Ascending aorta (tissue), 2 donors: ENCODE results near the gene EHMT1. TPM values are rescaled to one million over a fixed set of nuclear protein-coding genes. Genes with fewer than 3 reads are reported as not detected.
"Not testable (repeated sequence)": the region's sequence is repeated elsewhere in the genome, so short reads cannot be mapped to it uniquely, and the experiment has no call there.

ENCODE experiments used
- DNase-seq, 2 donors: peaks; one replicate each; pipeline ENCODE4 v3.0.0-alpha.2; 2019; ENCODE audit warnings: low spot score in 2 of 2
- H3K27ac ChIP-seq, 2 donors: fragments of 200-600 bp; sonication (generic); one replicate each; pipeline ENCODE4 v1.5.1; 2016 to 2017; ENCODE audit warnings: mild to moderate bottlenecking in 1 of 2
- H3K27me3 ChIP-seq: fragments of 200-600 bp; sonication (generic); one replicate; pipeline ENCODE4 v1.5.1; 2017
- H3K36me3 ChIP-seq, 2 donors: fragments of 200-600 bp; sonication (generic); one replicate each; pipeline ENCODE4 v1.5.1; 2016
- H3K4me1 ChIP-seq, 2 donors: fragments of 200-600 bp; sonication (generic); one replicate each; pipeline ENCODE4 v1.5.1; 2016 to 2017; ENCODE audit warnings: mild to moderate bottlenecking in 1 of 2
- H3K4me3 ChIP-seq, 2 donors: fragments of 200-600 bp; sonication (generic); one replicate each; pipeline ENCODE4 v1.5.1; 2016 to 2017; ENCODE audit warnings: mild to moderate bottlenecking in 1 of 2
- H3K9me3 ChIP-seq, 2 donors: fragments of 200-600 bp; sonication (generic); one replicate each; pipeline ENCODE4 v1.5.1; 2016
- intact Hi-C: fragments of 100-400 bp; cut with DNase I; formaldehyde crosslinking; loops from one replicate; pipeline ENCODE4 v1.15.1; 2023
- total RNA-seq: library from RNA; depleted of rRNA; stranded (reverse); fragments of >200 nt; gene quantifications from one replicate; pipeline ENCODE4 v1.1.0, GENCODE V29; 2016
- TF ChIP-seq, protein P1 (sequence below), 3 experiments: fragments of 200-600 bp in 2 of 3; fragments of 450-650 bp in 1 of 3; sonication (generic) in 2 of 3; IDR thresholded peaks; one replicate each; pipeline ENCODE4 v1.5.1; 2016 to 2019; ENCODE audit warnings: antibody characterized with exemption in 3 of 3, mild to moderate bottlenecking in 1 of 3, moderate library complexity in 1 of 3

Gene EHMT1
- total RNA-seq, 1 donor from 2014 or later: 49.9 TPM

DNA sequence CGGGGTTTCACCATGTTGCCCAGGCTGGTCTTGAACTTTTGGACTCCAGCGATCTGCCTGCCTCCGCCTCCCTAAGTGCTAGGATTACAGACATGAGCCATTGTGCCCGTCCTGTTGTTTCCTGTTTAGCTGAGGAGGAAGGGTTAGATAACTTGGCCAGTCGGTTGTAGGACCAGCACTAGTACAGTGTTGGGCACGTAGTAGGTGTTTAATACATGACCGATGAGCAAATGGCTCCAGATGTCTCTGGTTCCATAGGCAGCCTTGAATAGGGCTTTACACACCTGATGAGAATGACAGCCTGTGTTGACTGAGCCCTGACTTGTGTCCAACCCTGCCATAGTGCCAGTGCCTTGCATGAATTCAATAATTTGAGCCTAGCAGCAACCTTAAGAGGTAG is 1.8 kb downstream of the EHMT1 start:
- Histone ChIP-seq H3K27me3 (no peaks in the 10 kb centered on the region), H3K9me3 (no peaks in the 10 kb centered on the region), H3K36me3 (peaks cover 2 to 3% of the 10 kb centered on the region in 2 donors), H3K27ac (no peak overlapping the region), H3K4me1 (peaks cover 7 to 28% of the 10 kb centered on the region in 2 donors), H3K4me3 (peak overlapping the region; percentile 71 to 80)
- TF ChIP-seq, protein P1, sequence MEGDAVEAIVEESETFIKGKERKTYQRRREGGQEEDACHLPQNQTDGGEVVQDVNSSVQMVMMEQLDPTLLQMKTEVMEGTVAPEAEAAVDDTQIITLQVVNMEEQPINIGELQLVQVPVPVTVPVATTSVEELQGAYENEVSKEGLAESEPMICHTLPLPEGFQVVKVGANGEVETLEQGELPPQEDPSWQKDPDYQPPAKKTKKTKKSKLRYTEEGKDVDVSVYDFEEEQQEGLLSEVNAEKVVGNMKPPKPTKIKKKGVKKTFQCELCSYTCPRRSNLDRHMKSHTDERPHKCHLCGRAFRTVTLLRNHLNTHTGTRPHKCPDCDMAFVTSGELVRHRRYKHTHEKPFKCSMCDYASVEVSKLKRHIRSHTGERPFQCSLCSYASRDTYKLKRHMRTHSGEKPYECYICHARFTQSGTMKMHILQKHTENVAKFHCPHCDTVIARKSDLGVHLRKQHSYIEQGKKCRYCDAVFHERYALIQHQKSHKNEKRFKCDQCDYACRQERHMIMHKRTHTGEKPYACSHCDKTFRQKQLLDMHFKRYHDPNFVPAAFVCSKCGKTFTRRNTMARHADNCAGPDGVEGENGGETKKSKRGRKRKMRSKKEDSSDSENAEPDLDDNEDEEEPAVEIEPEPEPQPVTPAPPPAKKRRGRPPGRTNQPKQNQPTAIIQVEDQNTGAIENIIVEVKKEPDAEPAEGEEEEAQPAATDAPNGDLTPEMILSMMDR (IDR thresholded peaks at IDR 0.05): no peak
- no peak for DNase-seq
- intact Hi-C loops: no loop called here

DNA sequence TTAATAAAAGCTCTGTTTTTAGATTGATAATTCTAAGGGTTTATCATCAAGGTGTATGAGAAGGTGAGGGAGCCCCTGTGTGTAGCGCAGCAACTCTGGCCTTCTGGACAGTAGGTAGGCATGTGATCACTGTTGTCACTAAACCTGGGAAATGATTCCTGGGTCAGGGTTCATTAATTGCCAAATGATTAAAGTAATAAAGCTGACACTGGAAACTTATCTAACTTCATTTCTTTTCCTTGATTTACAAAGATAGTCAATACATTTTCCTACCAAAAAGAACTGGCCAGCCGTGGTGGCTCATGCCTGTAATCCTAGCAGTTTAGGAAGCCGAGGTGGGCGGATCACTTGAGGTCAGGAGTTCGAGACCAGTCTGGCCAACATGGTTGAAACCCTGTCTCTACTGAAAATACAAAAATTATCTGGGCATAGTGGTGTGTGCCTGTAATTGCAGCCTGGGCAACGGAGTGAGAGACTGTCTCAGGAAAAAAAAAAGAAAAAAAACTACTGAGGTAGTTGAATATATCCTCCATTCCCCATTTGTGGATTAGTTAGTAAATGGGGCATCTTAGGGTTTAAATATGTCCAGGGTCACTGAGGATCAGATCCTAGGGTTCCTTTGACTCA is 2.4 kb downstream of the EHMT1 start:
- no peaks in the 10 kb centered on the region for H3K27me3 ChIP-seq
- intact Hi-C loops: no loop called here
- no peaks in the 10 kb centered on the region for H3K9me3 ChIP-seq
- DNase-seq: no peak
- no peak overlapping the region for H3K27ac ChIP-seq
- TF ChIP-seq, protein P1 (IDR thresholded peaks at IDR 0.05): no peak
- H3K4me3 ChIP-seq: no peak overlapping the region
- no peaks in the 10 kb centered on the region for H3K36me3 ChIP-seq
- H3K4me1 ChIP-seq: peaks cover 7 to 28% of the 10 kb centered on the region in 2 donors

DNA sequence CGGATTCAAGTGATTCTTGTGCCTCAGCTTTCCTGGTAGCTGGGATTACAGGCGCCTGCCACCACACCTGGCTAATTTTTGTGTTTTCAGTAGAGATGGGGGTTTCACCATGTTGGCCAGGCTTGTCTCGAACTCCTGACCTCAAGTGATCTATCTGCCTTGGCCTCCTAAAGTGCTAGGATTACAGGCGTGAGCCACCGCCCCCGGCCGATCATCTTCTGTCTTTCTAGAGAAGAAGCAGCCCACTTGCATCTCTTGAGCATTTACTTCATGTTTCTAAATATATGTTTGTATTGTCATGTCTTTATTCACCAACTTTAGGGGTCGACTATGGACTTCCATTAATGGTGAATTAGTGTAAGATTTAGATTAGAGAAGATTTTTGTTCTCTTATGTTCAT is 3.4 kb downstream of the EHMT1 start:
- H3K27me3 ChIP-seq, intact Hi-C loops, H3K27ac ChIP-seq, H3K36me3 ChIP-seq, H3K4me3 ChIP-seq, H3K9me3 ChIP-seq, DNase-seq: not testable (repeated sequence)
- peaks cover 7 to 25% of the 10 kb centered on the region in 2 donors for H3K4me1 ChIP-seq

DNA sequence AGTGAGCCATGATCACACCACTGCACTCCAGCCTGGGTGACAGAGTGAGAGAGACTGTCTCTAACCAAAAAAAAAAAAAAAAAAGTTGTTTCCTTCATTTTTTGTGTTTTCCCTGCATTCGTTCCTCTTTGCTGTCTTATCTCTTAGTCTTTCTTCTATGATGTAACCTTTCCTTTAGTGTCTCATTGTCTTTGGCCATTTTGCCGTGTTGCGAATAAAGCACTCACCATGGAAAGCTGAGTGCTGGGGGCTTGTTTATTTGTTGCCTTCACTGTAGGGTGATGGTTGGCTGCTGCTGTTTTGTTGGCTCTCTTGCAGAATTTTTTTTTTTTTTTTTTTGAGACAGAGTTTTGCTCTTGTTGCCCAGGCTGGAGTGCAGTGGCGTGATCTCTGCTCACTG is 7.7 kb downstream of the EHMT1 start:
- Histone ChIP-seq H3K36me3 (no peaks in the 10 kb centered on the region), H3K4me3 (no peak overlapping the region), H3K27ac (no peak overlapping the region), H3K4me1 (peaks cover 0 to 5% of the 10 kb centered on the region in 2 donors), H3K9me3 (no peaks in the 10 kb centered on the region), H3K27me3 (no peaks in the 10 kb centered on the region)
- intact Hi-C loops: no loop called here
- TF ChIP-seq, protein P1 (IDR thresholded peaks at IDR 0.05): no peak
- no peak for DNase-seq

DNA sequence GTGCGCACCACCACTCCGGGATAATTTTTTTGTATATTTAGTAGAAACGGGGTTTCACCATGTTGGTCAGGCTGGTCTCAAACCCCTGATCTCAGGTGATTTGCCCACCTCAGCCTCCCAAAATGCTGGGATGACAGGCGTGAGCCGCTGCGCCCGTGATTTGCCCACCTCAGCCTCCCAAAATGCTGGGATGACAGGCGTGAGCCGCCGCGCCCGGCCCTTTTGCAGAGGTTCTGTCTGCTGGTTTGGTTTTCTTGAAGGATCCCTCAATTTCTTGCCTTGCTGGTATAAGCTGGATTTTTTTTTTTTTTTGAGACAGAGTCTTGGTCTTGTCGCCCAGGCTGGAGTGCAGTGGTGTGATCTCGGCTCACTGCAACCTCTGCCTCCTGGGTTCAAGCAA is 8.6 kb downstream of the EHMT1 start:
- intact Hi-C loops: not testable (repeated sequence)

DNA sequence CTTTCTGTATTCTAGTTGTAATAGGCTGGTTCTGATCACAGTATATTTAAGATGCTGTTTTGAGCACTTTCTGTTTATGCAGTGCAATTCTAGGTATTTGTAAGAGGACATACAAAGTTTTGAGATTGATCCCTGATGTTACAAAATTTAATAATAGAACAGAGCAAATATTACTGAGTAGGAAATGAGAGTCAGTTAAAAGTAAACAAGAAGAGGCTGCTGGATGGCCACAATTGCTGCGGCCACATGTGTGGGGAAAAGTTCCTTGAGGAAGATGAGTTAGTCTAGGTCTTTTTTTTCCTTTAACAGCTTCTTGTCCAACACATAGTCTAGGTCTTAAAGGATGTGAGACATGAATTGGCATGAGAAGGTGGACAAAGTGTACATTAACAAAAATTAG is 11.3 kb downstream of the EHMT1 start:
- peaks cover 0 to 9% of the 10 kb centered on the region in 2 donors for H3K4me1 ChIP-seq
- TF ChIP-seq, protein P1 (IDR thresholded peaks at IDR 0.05): no peak
- no peak overlapping the region for H3K27ac ChIP-seq

More for the DNA sequence above, 8.6 kb downstream of the EHMT1 start:
- H3K4me3 ChIP-seq, H3K27me3 ChIP-seq, H3K27ac ChIP-seq, H3K4me1 ChIP-seq, DNase-seq, H3K9me3 ChIP-seq, H3K36me3 ChIP-seq: not testable (repeated sequence)

DNA sequence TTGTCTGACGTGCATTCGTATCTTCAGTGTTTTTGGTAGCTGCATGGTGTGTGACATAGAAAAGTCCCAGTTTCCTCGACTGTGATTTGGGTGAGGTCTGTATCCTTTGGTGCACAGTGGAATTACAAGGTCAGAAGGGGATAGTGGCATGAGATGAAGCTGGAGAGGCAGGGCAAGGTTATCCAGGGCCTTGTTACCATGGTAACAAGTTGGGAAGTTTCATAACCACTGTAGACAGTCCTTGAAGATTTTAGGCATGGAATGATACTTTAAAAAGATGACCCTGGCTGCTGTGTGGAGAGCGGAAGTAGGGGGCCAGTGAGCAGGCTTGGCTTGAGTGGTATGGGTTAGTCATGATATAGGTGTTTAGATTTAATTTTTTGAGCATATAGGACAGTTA is 11.9 kb downstream of the EHMT1 start:
- H3K4me1 ChIP-seq: peaks cover 0 to 9% of the 10 kb centered on the region in 2 donors
- TF ChIP-seq, protein P1 (IDR thresholded peaks at IDR 0.05): no peak
- intact Hi-C loops: no loop called here
- no peak for DNase-seq
- H3K9me3 ChIP-seq: no peaks in the 10 kb centered on the region
- no peaks in the 10 kb centered on the region for H3K27me3 ChIP-seq
- no peak overlapping the region for H3K4me3 ChIP-seq
- H3K27ac ChIP-seq: no peak overlapping the region
- H3K36me3 ChIP-seq: no peaks in the 10 kb centered on the region

More for the DNA sequence above, 11.3 kb downstream of the EHMT1 start:
- intact Hi-C loops: no loop called here
- H3K4me3 ChIP-seq: no peak overlapping the region
- H3K27me3 ChIP-seq: no peaks in the 10 kb centered on the region
- DNase-seq: no peak
- H3K9me3 ChIP-seq: no peaks in the 10 kb centered on the region
- no peaks in the 10 kb centered on the region for H3K36me3 ChIP-seq
